GM21526 (cell line): ENCODE measurements around the gene TNFRSF1B.

Source experiments
- ATAC-seq: cut with Tn5 transposase; IDR thresholded peaks from one replicate; pipeline ENCODE4 v1.9.1; 2021; ENCODE audit warnings: moderate library complexity; ENCODE audit not compliant: unreplicated experiment, low FRiP score

TNFRSF1B gene

GRCh38 chr1:12173041-12173509 lies 6.3 kb downstream of the TNFRSF1B start:
- ATAC-seq, result no peak

- no peak for ATAC-seq
Measured at GRCh38 chr1:12173631-12174121, 6.9 kb downstream of the TNFRSF1B start.

GRCh38 chr1:12174924-12175810 lies 8.4 kb downstream of the TNFRSF1B start:
- ATAC-seq, result no peak

GRCh38 chr1:12176298-12177118 lies 9.7 kb downstream of the TNFRSF1B start:
- ATAC-seq, result no peak

- ATAC-seq, result no peak
Measured at GRCh38 chr1:12177156-12177998, 10.6 kb downstream of the TNFRSF1B start.

- ATAC-seq, result no peak
Measured at GRCh38 chr1:12177999-12178441, 11.2 kb downstream of the TNFRSF1B start.

- ATAC-seq, result no peak
Measured at GRCh38 chr1:12178511-12178910, 11.7 kb downstream of the TNFRSF1B start.

- ATAC-seq, result no peak
Measured at GRCh38 chr1:12179111-12179519, 12.3 kb downstream of the TNFRSF1B start.

GRCh38 chr1:12179676-12180075 lies 12.9 kb downstream of the TNFRSF1B start:
- no peak for ATAC-seq

GRCh38 chr1:12180315-12180714 lies 13.5 kb downstream of the TNFRSF1B start:
- ATAC-seq, result no peak

- ATAC-seq, result no peak
Measured at GRCh38 chr1:12180903-12181302, 14.1 kb downstream of the TNFRSF1B start.

- ATAC-seq, result no peak
Measured at GRCh38 chr1:12181568-12181967, 14.8 kb downstream of the TNFRSF1B start.

- ATAC-seq, result no peak
Measured at GRCh38 chr1:12182410-12182984, 15.7 kb downstream of the TNFRSF1B start.

GRCh38 chr1:12183095-12183794 lies 16.5 kb downstream of the TNFRSF1B start:
- no peak for ATAC-seq

GRCh38 chr1:12184008-12184681 lies 17.4 kb downstream of the TNFRSF1B start:
- ATAC-seq, result no peak

- ATAC-seq, result no peak
Measured at GRCh38 chr1:12185036-12185917, 18.5 kb downstream of the TNFRSF1B start.

GRCh38 chr1:12185918-12186678 lies 19.3 kb downstream of the TNFRSF1B start:
- ATAC-seq, result no peak
